ENCODE measurements around the gene SLC26A11.
"Not testable (repeated sequence)": the region's sequence is repeated elsewhere in the genome, so short reads cannot be mapped to it uniquely, and the experiment has no call there.

SLC26A11 gene

GRCh38 chr17:80294653-80295052 is 74.4 kb downstream of the SLC26A11 start:
- in situ Hi-C loops (cut with HindIII; ENCODE audit: low sequenced_read_pairs), result no loop called here
- no peak for DNase-seq (ENCODE audit: low read depth)
- H3K4me3 ChIP-seq (ENCODE audit: low read depth, low read length), result no peak overlapping the region
- TF ChIP-seq CTCF (IDR thresholded peaks at IDR 0.05; ENCODE audit: low read depth, low read length, missing control alignments), result no peak

GRCh38 chr17:80295146-80295545 is 74.9 kb downstream of the SLC26A11 start:
- in situ Hi-C loops (cut with HindIII; ENCODE audit: low sequenced_read_pairs), result no loop called here
- no peak for DNase-seq (ENCODE audit: low read depth)
- no peak overlapping the region for H3K4me3 ChIP-seq (ENCODE audit: low read depth, low read length)
- no peak for TF ChIP-seq CTCF (IDR thresholded peaks at IDR 0.05; ENCODE audit: low read depth, low read length, missing control alignments)

- no peak for DNase-seq (ENCODE audit: low read depth)
- no peak for TF ChIP-seq CTCF (IDR thresholded peaks at IDR 0.05; ENCODE audit: low read depth, low read length, missing control alignments)
- H3K4me3 ChIP-seq (ENCODE audit: low read depth, low read length), result no peak overlapping the region
- in situ Hi-C loops (cut with HindIII; ENCODE audit: low sequenced_read_pairs), result no loop called here
These were observed 75.3 kb downstream of the SLC26A11 start for GRCh38 chr17:80295559-80295958.

- no peak for DNase-seq (ENCODE audit: low read depth)
- in situ Hi-C loops (cut with HindIII; ENCODE audit: low sequenced_read_pairs), result no loop called here
- no peak overlapping the region for H3K4me3 ChIP-seq (ENCODE audit: low read depth, low read length)
- no peak for TF ChIP-seq CTCF (IDR thresholded peaks at IDR 0.05; ENCODE audit: low read depth, low read length, missing control alignments)
These were observed 76.0 kb downstream of the SLC26A11 start for GRCh38 chr17:80296221-80296620.

GRCh38 chr17:80297996-80298560 is 77.9 kb downstream of the SLC26A11 start:
- in situ Hi-C loops (cut with HindIII; ENCODE audit: low sequenced_read_pairs), result no loop called here
- no peak for TF ChIP-seq CTCF (IDR thresholded peaks at IDR 0.05; ENCODE audit: low read depth, low read length, missing control alignments)
- no peak overlapping the region for H3K4me3 ChIP-seq (ENCODE audit: low read depth, low read length)
- DNase-seq (ENCODE audit: low read depth), result no peak

- in situ Hi-C loops (cut with HindIII; ENCODE audit: low sequenced_read_pairs); H3K4me3 ChIP-seq (ENCODE audit: low read depth, low read length); DNase-seq (ENCODE audit: low read depth): not testable (repeated sequence)
These were observed 79.3 kb downstream of the SLC26A11 start for GRCh38 chr17:80299350-80300100.

- DNase-seq (ENCODE audit: low read depth); in situ Hi-C loops (cut with HindIII; ENCODE audit: low sequenced_read_pairs); H3K4me3 ChIP-seq (ENCODE audit: low read depth, low read length): not testable (repeated sequence)
These were observed 80.5 kb downstream of the SLC26A11 start for GRCh38 chr17:80300756-80301155.
